Neutrophil (primary cell): Measurements from ENCODE around the gene PCSK2.

ENCODE experiments used
- H3K27ac ChIP-seq: fragments of 200-600 bp; sonication (generic); 2 replicates; pipeline ENCODE4 v1.5.1; 2016; ENCODE audit warnings: mild to moderate bottlenecking, moderate library complexity
- H3K27me3 ChIP-seq: fragments of 200-600 bp; sonication (generic); 2 replicates; pipeline ENCODE4 v1.6.0; 2016; ENCODE audit warnings: mild to moderate bottlenecking
- H3K36me3 ChIP-seq: fragments of 200-600 bp; sonication (generic); 2 replicates; pipeline ENCODE4 v1.5.1; 2017
- H3K4me1 ChIP-seq, 2 experiments: fragments of 200-600 bp in 1 of 2; sonication (generic) in 1 of 2; 1 replicate in 1 of 2; 2 replicates in 1 of 2; pipeline versions ENCODE4 v1.5.1 to v1.6.1; 2013 to 2016; ENCODE audit warnings: low read depth in 1 of 2, low read length in 1 of 2, mild to moderate bottlenecking in 1 of 2, moderate library complexity in 1 of 2; ENCODE audit not compliant: control insufficient read depth in 1 of 2, insufficient read depth in 1 of 2
- H3K4me3 ChIP-seq, 2 experiments: fragments of 200-600 bp in 1 of 2; sonication (generic) in 1 of 2; 1 replicate in 1 of 2; 2 replicates in 1 of 2; pipeline ENCODE4 v1.5.1; 2013 to 2016; ENCODE audit warnings: low read depth in 1 of 2, low read length in 1 of 2, mild to moderate bottlenecking in 1 of 2, moderate library complexity in 1 of 2
- H3K9me3 ChIP-seq: fragments of 200-600 bp; sonication (generic); 2 replicates; pipeline ENCODE4 v1.5.1; 2016
- CTCF ChIP-seq: fragments of 200-600 bp; sonication (generic); IDR thresholded peaks from 2 replicates; pipeline ENCODE4 v1.5.1; 2016; ENCODE audit warnings: antibody characterized with exemption

The PCSK2 gene

DNA sequence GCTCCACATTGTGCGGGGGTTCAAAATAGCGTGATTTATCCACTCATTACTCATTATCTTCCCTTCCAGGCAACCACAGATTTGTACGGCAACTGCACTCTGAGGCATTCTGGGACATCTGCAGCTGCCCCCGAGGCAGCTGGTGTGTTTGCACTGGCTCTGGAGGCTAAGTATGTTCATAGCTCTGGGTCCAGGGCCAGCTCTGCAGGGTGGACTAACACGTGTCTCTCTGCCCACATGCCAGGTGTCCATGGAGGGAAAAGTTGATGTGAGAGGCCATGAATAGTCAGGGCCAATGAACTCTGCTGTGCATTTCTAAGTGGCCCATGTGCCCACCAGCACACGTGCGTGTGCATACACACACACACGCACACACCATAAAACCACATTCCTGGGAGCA lies 229.4 kb downstream of the PCSK2 start:
- Histone ChIP-seq H3K4me1 (no peaks in the 10 kb centered on the region), H3K9me3 (no peaks in the 10 kb centered on the region), H3K4me3 (no peak overlapping the region), H3K27ac (no peak overlapping the region), H3K36me3 (no peaks in the 10 kb centered on the region), H3K27me3 (peaks cover 8% of the 10 kb centered on the region)
- no peak for TF ChIP-seq CTCF

- peaks cover 7% of the 10 kb centered on the region for H3K27me3 ChIP-seq
- H3K9me3 ChIP-seq = no peaks in the 10 kb centered on the region
- H3K27ac ChIP-seq = no peak overlapping the region
- no peak for TF ChIP-seq CTCF
- H3K36me3 ChIP-seq = no peaks in the 10 kb centered on the region
- H3K4me1 ChIP-seq = no peaks in the 10 kb centered on the region
- no peak overlapping the region for H3K4me3 ChIP-seq
Measured at GRCh38 chr20:17457079-17457478, 230.2 kb downstream of the PCSK2 start.

DNA sequence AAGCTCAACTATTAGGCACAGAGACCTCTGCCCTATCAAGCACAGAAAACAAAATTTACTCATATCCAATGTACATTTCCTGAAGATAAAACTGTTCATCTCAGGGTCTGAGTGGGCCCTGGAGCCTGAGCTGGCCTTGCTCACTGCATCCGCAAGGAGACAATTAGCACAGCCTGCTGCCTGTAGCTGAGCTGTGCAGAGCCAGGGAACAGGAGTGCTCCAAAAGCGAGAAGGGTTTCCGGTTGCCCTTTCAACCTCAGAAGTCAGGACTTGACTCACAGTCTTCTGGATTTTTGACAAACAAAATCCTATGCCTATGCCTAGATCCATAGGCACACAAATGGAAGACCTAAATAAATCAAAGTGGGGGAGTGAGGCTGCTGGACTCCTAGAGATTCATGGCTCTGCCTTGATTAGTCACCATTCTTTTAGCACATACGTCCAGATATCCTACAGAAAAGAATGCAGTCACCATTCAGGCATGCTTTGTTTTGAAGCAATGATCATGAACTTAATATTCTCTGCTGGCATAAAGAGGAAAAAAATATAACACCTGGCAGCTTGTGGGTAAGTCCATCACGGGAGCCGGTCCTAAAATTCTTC lies 230.8 kb downstream of the PCSK2 start:
- Histone ChIP-seq H3K36me3 (no peaks in the 10 kb centered on the region), H3K27ac (no peak overlapping the region), H3K4me3 (no peak overlapping the region), H3K4me1 (no peaks in the 10 kb centered on the region), H3K27me3 (peaks cover 7% of the 10 kb centered on the region), H3K9me3 (no peaks in the 10 kb centered on the region)
- TF ChIP-seq CTCF = no peak

DNA sequence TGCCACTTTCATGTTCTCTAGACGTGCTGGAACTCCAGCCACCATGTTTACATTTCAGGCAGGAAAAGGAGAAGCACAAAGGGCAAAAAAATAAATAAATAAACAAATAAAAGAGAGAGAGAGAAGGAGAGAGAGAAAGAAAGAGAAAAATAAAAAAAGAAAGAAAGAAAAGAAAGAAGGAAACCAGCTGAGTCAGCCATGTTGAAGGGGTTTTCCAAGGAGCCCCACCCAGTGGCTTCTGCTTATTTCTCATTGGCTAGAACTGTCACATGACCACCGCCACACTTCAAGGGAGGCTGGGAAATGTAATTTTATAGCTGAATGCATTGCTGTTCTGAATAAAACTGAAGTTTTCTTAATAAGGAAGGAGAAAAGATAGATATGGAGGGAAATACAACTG lies 233.3 kb downstream of the PCSK2 start:
- Histone ChIP-seq H3K9me3 (no peaks in the 10 kb centered on the region), H3K27me3 (peaks cover 1% of the 10 kb centered on the region), H3K36me3 (no peaks in the 10 kb centered on the region), H3K27ac (no peak overlapping the region), H3K4me1 (no peaks in the 10 kb centered on the region), H3K4me3 (no peak overlapping the region)
- no peak for TF ChIP-seq CTCF

- Histone ChIP-seq H3K36me3 (no peaks in the 10 kb centered on the region), H3K9me3 (no peaks in the 10 kb centered on the region), H3K4me3 (no peak overlapping the region), H3K27ac (no peak overlapping the region), H3K4me1 (no peaks in the 10 kb centered on the region), H3K27me3 (no peaks in the 10 kb centered on the region)
- no peak for TF ChIP-seq CTCF
Measured at GRCh38 chr20:17461941-17462340, 235.1 kb downstream of the PCSK2 start.

GRCh38 chr20:17463711-17464110 lies 236.9 kb downstream of the PCSK2 start:
- Histone ChIP-seq H3K27me3 (no peaks in the 10 kb centered on the region), H3K4me3 (no peak overlapping the region), H3K4me1 (no peaks in the 10 kb centered on the region), H3K36me3 (no peaks in the 10 kb centered on the region), H3K9me3 (no peaks in the 10 kb centered on the region), H3K27ac (no peak overlapping the region)
- no peak for TF ChIP-seq CTCF
